Measurements from ENCODE around the gene BACH2.

BACH2 gene

DNA sequence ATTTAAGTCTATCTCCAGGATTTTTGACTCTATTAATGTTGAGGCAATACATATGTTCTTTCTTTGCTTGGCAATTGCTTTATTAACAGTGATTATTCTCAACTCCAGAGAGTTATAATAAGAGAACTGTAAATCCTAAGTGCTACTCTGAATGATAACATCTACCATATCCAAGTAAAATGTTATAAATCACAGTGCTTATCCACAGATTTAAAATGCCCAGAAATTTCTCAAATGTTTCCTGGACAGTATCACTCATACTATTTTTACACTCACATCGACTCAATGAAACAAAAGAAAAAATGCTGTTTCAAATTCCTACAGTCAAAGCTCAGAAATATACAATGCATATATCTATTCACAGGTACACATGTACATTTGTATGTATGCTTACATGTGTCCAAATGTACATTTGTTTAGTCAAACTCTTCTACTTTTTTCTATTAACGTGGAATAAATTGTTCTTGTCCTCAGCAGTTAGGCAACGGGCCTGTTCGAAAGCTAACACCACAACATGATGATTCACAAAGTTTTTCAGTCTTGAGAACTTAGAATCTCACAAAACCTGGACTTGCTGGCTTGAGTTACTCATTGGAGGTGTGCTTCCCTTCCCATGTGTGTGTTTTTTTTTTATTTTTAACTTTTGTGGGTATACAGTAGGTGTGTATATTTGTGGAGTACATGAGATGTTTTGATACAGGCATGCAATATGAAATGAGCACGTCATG is 209.4 kb downstream of the BACH2 start:
- H3K27ac ChIP-seq, result no peak overlapping the region
- TF ChIP-seq ZFX (IDR thresholded peaks at IDR 0.05), result no peak
- TF ChIP-seq, protein P1, sequence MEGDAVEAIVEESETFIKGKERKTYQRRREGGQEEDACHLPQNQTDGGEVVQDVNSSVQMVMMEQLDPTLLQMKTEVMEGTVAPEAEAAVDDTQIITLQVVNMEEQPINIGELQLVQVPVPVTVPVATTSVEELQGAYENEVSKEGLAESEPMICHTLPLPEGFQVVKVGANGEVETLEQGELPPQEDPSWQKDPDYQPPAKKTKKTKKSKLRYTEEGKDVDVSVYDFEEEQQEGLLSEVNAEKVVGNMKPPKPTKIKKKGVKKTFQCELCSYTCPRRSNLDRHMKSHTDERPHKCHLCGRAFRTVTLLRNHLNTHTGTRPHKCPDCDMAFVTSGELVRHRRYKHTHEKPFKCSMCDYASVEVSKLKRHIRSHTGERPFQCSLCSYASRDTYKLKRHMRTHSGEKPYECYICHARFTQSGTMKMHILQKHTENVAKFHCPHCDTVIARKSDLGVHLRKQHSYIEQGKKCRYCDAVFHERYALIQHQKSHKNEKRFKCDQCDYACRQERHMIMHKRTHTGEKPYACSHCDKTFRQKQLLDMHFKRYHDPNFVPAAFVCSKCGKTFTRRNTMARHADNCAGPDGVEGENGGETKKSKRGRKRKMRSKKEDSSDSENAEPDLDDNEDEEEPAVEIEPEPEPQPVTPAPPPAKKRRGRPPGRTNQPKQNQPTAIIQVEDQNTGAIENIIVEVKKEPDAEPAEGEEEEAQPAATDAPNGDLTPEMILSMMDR (conservative IDR thresholded peaks at IDR 0.05), result no peak

DNA sequence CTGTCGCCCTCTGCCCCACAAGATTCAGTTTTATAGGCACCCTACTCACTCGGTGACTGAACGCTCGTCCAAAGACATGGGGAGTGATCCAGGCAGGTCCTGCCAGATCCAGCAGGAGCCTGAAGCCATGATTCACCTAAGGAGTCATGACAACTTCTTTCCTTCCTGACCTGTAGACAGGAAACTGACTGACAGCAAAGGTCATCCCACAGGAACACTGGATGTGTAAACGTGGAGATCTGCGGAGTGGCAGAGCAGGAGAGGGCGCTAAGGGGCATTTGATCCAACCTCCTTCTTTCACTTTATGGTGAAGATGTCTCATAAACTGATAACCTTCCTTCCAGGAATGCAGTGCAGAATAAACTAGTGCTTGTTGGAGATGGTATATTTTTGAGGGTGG is 210.1 kb downstream of the BACH2 start:
- no peak overlapping the region for H3K27ac ChIP-seq
- no peak for TF ChIP-seq ZFX (IDR thresholded peaks at IDR 0.05)
- TF ChIP-seq, protein P1 (conservative IDR thresholded peaks at IDR 0.05), result no peak

DNA sequence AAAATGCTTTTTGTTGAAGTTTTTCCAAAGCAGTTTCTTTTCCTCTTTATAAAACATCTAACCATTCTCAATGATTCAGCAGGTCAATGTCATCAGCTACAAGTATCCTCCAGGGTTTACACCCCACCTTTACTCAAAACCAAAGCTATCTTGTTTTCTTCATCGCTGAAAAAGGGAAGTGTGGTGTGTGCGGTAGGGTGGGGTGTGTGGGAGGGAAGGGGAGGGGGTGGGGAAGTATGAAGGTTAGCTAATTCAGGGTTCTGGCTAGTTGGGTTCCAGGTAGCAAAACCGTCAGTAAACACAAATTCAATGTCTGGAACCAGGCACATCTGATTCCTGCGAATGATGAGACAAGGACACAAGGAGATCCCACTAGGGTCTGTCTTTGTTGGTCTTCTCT is 212.8 kb downstream of the BACH2 start:
- H3K27ac ChIP-seq, result no peak overlapping the region

DNA sequence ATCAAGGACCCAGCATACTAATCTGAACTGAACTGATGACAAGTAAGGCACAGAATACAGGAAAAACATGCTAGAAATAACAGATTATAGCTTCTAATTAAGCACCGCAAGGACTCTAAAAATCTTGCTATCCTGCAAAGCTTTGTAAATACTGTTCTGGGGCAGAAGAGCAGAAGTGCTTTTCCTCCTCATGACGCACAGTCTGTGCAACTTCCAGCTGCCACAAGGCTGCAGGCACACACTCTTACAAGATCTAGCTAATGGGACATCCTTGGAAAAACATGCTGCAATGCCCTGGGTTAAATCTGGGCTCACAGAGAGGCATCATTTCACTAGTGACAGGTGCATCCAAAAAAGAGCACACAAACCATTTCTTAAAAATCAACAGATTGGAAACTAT is 213.8 kb downstream of the BACH2 start:
- TF ChIP-seq, protein P1 (conservative IDR thresholded peaks at IDR 0.05), result no peak
- no peak for TF ChIP-seq ZFX (IDR thresholded peaks at IDR 0.05)

More for the DNA sequence above, 212.8 kb downstream of the BACH2 start:
- TF ChIP-seq, protein P1 (conservative IDR thresholded peaks at IDR 0.05), result no peak
- TF ChIP-seq ZFX (IDR thresholded peaks at IDR 0.05), result no peak

DNA sequence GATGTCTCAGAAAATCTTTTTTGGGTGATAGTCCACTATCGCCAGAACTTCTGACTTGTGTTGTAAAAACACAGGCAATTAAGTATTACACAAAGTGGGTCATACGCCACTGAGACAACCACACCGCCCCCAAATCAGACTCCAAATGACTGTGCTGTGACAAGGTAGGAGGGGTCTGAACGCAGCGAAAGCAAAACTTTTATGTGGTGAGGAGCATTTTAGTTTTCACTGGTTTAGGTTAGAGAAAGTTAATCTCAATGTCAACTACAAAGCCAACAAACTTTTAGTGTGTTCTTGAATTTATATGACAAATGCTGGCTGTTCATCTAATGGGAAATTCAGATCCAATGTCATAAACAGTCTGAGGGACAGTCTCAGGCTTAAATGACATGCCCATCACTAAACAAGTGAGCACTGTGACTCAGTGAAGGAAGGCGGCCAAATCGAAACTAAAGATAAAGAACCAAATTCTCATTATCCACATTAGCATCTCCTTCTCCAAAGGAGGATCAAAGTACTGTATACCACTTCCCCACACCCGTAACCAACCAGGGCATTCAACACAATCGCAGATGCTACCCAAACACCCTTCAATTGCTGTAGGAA is 215.7 kb downstream of the BACH2 start:
- no peak overlapping the region for H3K27ac ChIP-seq
- TF ChIP-seq ZFX (IDR thresholded peaks at IDR 0.05), result no peak
- TF ChIP-seq, protein P1 (conservative IDR thresholded peaks at IDR 0.05), result no peak

More for the DNA sequence above, 213.8 kb downstream of the BACH2 start:
- no peak overlapping the region for H3K27ac ChIP-seq

DNA sequence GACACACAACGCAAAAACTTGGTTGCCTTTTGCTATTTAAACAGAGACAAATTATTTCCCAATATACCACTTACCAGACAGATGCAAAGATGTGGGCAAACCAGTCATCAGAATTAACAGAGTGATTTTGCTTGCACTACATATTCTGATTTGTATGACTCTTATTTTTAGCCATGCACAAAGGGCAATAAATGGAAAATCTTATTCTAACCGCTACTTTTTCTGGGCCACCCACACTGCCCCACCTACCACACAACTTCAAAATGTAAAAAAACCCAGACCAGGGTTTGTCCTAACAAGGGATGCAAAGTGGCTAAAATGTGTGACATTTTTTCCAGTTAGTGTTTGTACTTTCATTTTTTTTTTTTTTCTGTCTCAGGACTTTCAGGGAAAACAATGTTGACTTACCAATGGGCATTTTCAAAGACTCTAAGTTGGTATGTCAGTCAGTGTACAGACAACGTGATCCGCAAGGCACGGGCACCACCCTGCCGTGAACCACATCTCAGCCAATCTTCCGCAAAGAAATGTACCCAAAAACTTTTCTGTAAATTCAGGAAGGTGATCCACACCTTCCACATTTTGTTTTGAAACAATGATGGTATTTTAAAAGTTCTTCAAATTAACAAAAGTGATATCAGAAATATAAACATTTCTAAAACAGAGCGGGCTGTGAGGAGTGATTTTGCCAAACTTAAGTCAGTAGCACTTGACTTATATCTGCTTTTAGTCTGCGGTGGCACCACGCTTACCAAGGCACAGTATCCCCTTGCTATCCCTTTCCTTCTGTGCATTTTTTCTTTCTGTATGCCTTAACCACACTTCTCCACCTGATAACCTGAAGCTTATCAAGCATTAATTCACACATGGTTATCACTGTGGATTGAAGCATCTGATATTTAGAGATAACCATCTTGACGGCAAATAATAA is 216.8 kb downstream of the BACH2 start:
- H3K27ac ChIP-seq, result no peak overlapping the region
- TF ChIP-seq, protein P1 (conservative IDR thresholded peaks at IDR 0.05), result no peak
- no peak for TF ChIP-seq ZFX (IDR thresholded peaks at IDR 0.05)

Data from C4-2B (cell line).